Measurements from ENCODE around the gene DYNC1I1.

- no peak for TF ChIP-seq CTCF (IDR thresholded peaks at IDR 0.05)
- no peak for TF ChIP-seq EP300 (IDR thresholded peaks at IDR 0.05)
Measured at GRCh38 chr7:96059075-96059474, 286.7 kb downstream of the DYNC1I1 start.

All from suprapubic skin (tissue), 3 donors.